Measurements from ENCODE around the gene CEMIP. TPM values are rescaled to one million over a fixed set of nuclear protein-coding genes. Genes with fewer than 3 reads are reported as not detected.

CEMIP gene
- total and polyA plus RNA-seq, 2 of the 13 experiments (the other 11 are each of a cell fraction or from before 2014, with no cell fraction given): 4.3 to 28.5 TPM

GRCh38 chr15:80989518-80990478 lies 210.6 kb downstream of the CEMIP start, which contains the start of gene MESD (continued):
- TF ChIP-seq ZBTB40 (IDR thresholded peaks at IDR 0.05) (no peak), ZBTB40 (CRISPR knock-in tag; IDR thresholded peaks at IDR 0.05) (no peak), AKAP8 (CRISPR knock-in tag; IDR thresholded peaks at IDR 0.05) (no peak), ZNF619 (CRISPR knock-in tag; IDR thresholded peaks at IDR 0.05) (0 out of 2 replicates have a peak, but pooled peaks have one; percentile 48), NKX3-1 (CRISPR knock-in tag; IDR thresholded peaks at IDR 0.05) (no peak), PRDM15 (CRISPR knock-in tag; IDR thresholded peaks at IDR 0.05) (no peak; the same call in 1 of the 2 replicates), SNAPC2 (CRISPR knock-in tag; IDR thresholded peaks at IDR 0.05) (peak; percentile 80; the same call in 1 of the 2 replicates), ZNF816 (CRISPR knock-in tag; IDR thresholded peaks at IDR 0.05; ENCODE audit: borderline replicate concordance) (no peak), BHLHE40 (IDR thresholded peaks at IDR 0.05; ENCODE audit: low read length) (no peak), ZNF451 (CRISPR knock-in tag; IDR thresholded peaks at IDR 0.05) (no peak; the same call in 1 of the 2 replicates), MAFK (conservative IDR thresholded peaks at IDR 0.05 in 1 of 2, IDR thresholded peaks at IDR 0.05 in 1 of 2; ENCODE audit: low read length in 2 of 2) (no peak), ZNF644 (CRISPR knock-in tag; IDR thresholded peaks at IDR 0.05; ENCODE audit: low read depth) (no peak), FLYWCH1 (CRISPR knock-in tag; IDR thresholded peaks at IDR 0.05) (no peak), ZIK1 (CRISPR knock-in tag; IDR thresholded peaks at IDR 0.05; ENCODE audit: borderline replicate concordance, low read depth) (0 out of 2 replicates have a peak, but pooled peaks have one; percentile 55)
